ENCODE data around the gene GALNT17.
"Not testable (repeated sequence)": the region's sequence is repeated elsewhere in the genome, so short reads cannot be mapped to it uniquely, and the experiment has no call there.

The GALNT17 gene

GRCh38 chr7:71643031-71643430, 511.1 kb downstream of the GALNT17 start:
- DNase-seq: not testable (repeated sequence)

GRCh38 chr7:71645836-71646235, 513.9 kb downstream of the GALNT17 start:
- no peak for DNase-seq

GRCh38 chr7:71649812-71650211, 517.9 kb downstream of the GALNT17 start:
- no peak for DNase-seq

- DNase-seq: no peak
These were observed 518.9 kb downstream of the GALNT17 start for GRCh38 chr7:71650653-71651337.

- no peak for DNase-seq
These were observed 520.6 kb downstream of the GALNT17 start for GRCh38 chr7:71652510-71652909.

- no peak for DNase-seq
These were observed 525.4 kb downstream of the GALNT17 start for GRCh38 chr7:71657386-71657785.

- DNase-seq: no peak
These were observed 527.7 kb downstream of the GALNT17 start for GRCh38 chr7:71659622-71660021.

DNA sequence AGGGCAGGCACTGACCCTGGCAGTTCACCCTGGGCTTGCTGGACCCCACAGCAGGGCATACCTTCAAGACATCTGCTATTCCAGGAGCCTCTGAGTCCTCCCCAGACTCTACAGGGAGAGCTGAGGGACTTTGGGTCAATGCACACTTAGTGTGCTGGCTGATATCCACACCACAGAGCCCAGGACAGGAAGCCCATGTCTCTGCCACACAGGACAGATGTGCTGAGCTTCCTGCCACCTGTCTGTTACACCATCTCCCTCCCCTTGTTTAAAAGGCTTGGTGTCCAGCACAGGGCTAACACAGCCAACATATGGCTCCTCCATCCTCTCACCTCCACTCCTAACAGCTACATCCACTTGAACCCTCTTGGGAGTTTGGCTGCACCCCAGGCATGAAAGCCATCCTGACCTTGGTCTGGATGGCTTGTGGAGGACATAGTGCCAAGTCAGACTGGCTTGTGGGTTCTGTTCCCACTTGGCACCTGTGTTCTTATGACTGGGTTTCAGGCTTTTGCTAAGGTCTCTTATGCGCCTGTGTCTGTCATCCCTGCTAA, 529.8 kb downstream of the GALNT17 start:
- no peak for DNase-seq

GRCh38 chr7:71665716-71666115, 533.8 kb downstream of the GALNT17 start:
- DNase-seq: no peak

- DNase-seq: no peak
These were observed 536.6 kb downstream of the GALNT17 start for GRCh38 chr7:71668572-71668971.

DNA sequence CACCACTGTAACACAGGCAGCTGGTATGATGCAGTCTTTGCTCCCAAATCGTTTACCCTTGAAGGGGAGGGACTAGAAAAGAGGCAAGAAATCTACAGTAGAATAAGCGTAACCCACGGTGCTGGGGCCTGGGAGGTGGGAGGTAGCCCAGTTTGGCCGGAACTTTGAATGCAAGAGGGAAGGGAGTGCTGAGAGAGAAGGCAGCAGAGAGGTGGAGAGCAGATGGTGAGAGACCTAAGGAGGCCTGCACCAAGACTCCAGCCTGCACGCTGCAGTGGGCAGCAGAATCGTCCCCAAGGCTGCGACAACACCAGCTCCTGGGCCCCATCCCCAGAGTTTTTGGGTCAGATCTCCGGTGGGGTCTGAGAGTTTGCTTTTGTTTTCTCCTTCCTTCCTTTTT, 547.5 kb downstream of the GALNT17 start:
- no peak for DNase-seq

- DNase-seq: no peak
These were observed 550.2 kb downstream of the GALNT17 start for GRCh38 chr7:71682181-71682580.

DNA sequence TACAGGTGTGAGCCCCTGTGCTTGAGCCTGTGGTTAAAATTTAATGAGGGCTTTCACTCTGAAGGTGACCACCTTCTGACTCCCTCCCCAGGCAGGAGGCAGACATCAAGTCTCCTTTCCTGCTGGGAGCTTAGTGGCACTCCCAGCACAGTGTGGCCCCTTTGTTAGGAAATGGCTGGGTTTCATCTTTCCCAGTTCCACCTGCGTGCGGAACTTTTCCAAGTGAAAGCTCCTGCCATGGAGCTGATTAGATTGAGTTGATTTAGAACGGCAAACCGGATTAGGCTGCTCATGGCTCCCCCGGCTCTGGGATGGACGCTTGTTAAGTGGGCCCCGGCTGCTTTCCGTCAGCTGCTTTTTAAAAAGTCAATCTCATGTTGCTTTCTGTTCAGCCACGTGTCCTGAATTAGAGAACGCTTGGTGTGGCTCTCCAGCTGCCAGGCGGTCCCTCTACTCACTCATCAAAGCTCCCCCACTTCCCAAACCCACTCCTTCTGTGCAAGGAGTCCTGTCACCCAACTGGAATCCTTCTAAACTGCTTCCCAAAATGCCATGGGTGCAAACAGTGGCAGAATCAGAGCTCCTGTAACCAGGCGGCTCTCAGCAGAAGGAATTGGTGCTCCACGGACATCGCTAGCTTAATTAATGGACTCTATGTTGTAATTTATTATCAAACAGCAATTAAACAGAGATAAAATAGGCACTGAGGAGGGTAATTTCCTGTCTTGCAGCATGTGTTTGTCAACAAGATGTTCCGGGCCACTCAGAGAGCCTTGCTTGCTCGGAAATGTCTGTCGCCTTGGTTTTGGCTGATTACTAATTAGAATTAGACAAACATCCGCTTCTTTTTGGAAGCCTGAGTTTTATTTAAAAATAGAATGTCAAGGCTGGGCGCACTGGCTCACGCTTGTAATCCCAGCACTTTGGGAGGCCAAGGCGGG, 551.2 kb downstream of the GALNT17 start:
- no peak for DNase-seq

DNA sequence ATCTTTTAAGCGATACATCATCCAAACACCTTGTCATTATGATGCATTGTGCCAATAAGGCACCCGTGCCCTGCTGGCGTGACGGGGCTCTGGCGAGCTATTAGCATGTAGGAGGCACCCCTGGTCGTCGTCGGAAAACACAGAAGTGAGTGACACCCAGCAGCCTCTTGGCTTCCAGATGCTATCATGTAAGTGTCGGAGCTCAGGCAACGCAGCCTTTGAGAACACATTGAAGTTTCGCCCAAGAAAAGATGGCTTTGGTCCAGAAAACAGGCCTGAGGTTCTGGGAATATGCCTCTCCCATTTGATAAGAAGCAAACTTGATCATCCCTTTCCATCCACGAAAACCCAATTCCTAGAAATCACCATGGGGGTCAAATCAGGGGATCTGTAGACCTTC, 555.3 kb downstream of the GALNT17 start:
- DNase-seq: no peak

DNA sequence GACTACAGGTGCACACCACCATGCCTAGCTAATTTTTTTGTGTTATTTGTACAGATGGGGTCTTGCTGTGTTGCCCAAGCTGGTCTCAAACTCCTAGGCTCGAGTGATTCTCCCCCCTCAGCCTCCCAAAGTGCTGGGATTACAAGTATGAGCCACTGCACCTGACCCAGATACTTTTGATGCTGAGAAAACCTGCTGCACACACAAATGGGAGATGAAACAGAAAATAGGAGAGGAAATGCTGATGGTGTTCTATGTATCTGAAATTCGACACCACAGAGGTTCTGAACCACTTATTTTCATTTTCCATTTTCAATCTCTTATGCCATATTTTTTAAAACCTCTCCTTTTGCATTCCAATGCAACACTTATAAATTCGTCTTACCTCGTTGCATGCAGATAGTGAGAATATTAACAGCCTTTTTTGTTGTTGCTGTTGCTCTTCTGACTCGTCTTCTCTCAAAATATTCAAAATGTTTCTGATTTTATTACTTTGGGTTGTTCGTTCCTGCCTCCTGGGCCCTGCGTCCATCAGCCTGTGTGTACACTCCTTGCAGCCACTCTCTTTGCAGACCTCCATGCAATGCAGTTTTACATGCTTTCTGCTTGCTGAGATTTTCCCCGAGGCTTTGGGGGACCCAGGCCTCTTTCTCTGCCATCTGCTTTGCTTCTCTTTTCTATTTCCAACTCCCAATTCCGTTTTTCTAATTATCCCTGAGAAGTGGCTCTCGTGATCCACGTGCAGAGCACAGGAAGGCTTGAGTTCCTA, 556.1 kb downstream of the GALNT17 start:
- no peak for DNase-seq

- DNase-seq: no peak
These were observed 559.6 kb downstream of the GALNT17 start for GRCh38 chr7:71691538-71691937.

GRCh38 chr7:71694665-71695064, 562.7 kb downstream of the GALNT17 start:
- no peak for DNase-seq

DNA sequence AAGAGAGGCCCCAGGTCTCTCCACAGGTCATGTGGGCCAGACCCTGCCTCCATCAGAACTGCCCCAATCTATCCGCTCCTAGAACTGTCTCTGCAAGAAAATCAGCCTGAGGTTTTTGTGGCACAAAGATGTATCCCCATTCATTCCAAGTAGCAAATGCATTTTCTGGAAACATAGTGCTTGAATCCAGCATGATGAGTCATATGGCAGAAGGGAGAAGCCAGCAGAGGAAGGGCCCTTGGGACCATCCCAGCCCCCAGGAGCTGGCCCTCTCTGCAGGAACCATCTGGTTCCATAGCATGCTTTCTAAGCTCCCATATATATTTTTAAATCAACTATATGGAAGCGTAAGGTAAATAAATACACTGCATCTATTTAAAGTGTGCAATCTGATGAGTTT, 563.2 kb downstream of the GALNT17 start:
- DNase-seq: no peak

GRCh38 chr7:71696511-71696910, 564.6 kb downstream of the GALNT17 start:
- DNase-seq: no peak

GRCh38 chr7:71697400-71697799, 565.5 kb downstream of the GALNT17 start:
- no peak for DNase-seq

- DNase-seq: no peak
These were observed 573.3 kb downstream of the GALNT17 start for GRCh38 chr7:71705217-71705616.

DNA sequence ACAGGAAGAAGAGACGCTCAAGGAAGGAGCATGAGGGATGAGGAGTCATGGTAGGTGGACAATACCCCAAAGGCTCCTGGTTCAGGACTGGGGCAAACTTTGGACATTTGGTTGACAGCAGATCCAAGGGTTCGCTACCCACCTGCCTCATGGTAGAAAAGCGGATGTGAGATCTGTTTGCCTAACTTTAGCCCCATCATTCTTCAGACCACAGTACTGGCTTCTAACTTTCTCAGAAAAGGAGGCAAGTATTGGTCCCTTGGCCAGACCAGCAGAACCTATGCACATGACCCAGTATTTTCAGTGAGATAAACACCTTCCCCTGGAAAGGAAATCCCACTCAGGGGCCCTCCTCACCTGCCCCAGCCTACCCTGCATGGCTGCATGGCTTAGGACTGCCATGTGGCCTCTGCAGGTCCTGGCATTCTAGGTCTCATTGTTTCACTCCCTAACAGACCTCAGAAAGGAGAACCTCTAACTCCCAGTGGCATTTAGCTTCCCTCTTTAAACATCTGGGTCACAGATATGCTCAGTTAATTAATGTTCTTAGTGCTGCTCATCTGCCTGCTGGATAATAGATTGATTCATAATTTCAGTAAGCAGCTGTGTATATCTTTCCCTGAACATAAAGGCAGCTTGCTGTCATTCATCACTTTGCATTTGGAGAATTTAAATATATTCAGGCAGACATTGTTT, 574.1 kb downstream of the GALNT17 start:
- no peak for DNase-seq

DNA sequence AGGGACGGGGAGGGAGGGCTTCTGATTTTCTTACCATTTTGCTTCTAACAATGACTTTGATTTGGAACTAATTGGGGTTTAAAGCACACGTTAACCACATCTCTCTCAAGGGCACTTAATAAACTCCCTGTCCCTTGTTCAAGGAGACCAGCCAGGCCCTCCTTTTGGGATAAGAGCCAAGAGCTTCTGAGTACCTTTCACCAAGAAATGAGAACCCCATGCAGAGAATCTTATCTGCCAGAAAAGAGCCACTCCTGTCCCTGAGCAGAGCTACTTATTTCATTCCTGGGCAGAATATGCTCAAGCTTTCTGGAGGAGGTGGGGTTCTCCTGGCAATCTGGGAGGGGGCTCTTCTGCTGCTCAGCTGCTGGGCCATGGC, 574.6 kb downstream of the GALNT17 start:
- DNase-seq: no peak

Data from NCI-H1417 (cell line).